Mesothelial cell of epicardium (in vitro differentiated cells): ENCODE results near the gene CXCL16. TPM values are rescaled to one million over a fixed set of nuclear protein-coding genes. Genes with fewer than 3 reads are reported as not detected.

Source experiments
- total RNA-seq: library from RNA; stranded (reverse); gene quantifications from 3 replicates; pipeline ENCODE4 v1.2.1, GENCODE V29; 2021

Gene CXCL16
- total RNA-seq, 1 donor from 2014 or later = 8.1 TPM

Other genes starting within 250 kb of the CXCL16 start
- gene SPNS2, start 241.0 kb downstream of the CXCL16 start, total RNA-seq = 12.2 to 13.7 TPM (median 13.2 TPM) in 3 replicates
- 69.5 to 74.6 TPM (median 73.5 TPM) in 3 replicates for gene MYBBP1A, start 184.5 kb downstream of the CXCL16 start, total RNA-seq
- gene GGT6, start 179.4 kb downstream of the CXCL16 start, total RNA-seq = 0.09 to 0.27 TPM (median 0.22 TPM) in 3 replicates
- 64.8 to 68.2 TPM (median 65.7 TPM) in 3 replicates for gene SMTNL2, start 155.4 kb downstream of the CXCL16 start, total RNA-seq
- 0.18 to 0.45 TPM (median 0.36 TPM) in 3 replicates for gene ALOX15, start 98.2 kb downstream of the CXCL16 start, total RNA-seq
- gene PELP1, start 35.8 kb downstream of the CXCL16 start, total RNA-seq = 95.2 to 101 TPM (median 99.5 TPM) in 3 replicates
- 34.9 to 39.7 TPM (median 38.7 TPM) in 3 replicates for gene ARRB2, start 29.3 kb downstream of the CXCL16 start, total RNA-seq
- 11.8 to 15.8 TPM (median 15.5 TPM) in 3 replicates for gene MED11, start 8.5 kb downstream of the CXCL16 start, total RNA-seq
- gene ZMYND15, start 95 bp downstream of the CXCL16 start, total RNA-seq = 0.78 to 0.93 TPM (median 0.81 TPM) in 3 replicates
- not detected in 3 replicates for gene TM4SF5, start 32.0 kb upstream of the CXCL16 start, total RNA-seq
- 2.3 to 2.6 TPM (median 2.5 TPM) in 3 replicates for gene VMO1, start 46.4 kb upstream of the CXCL16 start, total RNA-seq
- gene GLTPD2, start 49.0 kb upstream of the CXCL16 start, total RNA-seq = 0.22 TPM in 1 of 3 replicates, not detected in the others
- gene PSMB6, start 56.2 kb upstream of the CXCL16 start, total RNA-seq = 98.2 to 102 TPM (median 102 TPM) in 3 replicates
- 77.3 to 83.6 TPM (median 82.5 TPM) in 3 replicates for gene PLD2, start 67.2 kb upstream of the CXCL16 start, total RNA-seq
- 113 to 117 TPM (median 114 TPM) in 3 replicates for gene MINK1, start 93.4 kb upstream of the CXCL16 start, total RNA-seq
- gene C17orf107, start 159.6 kb upstream of the CXCL16 start, total RNA-seq = 8.6 to 9.3 TPM (median 9.2 TPM) in 3 replicates
- 1.5 to 1.9 TPM (median 1.7 TPM) in 3 replicates for gene CHRNE, start 163.2 kb upstream of the CXCL16 start, total RNA-seq
- not detected in 3 replicates for gene GP1BA, start 192.3 kb upstream of the CXCL16 start, total RNA-seq
- 52.5 to 54.2 TPM (median 53.9 TPM) in 3 replicates for gene SLC25A11, start 200.1 kb upstream of the CXCL16 start, total RNA-seq
- 72.3 to 74.6 TPM (median 73.1 TPM) in 3 replicates for gene RNF167, start 200.3 kb upstream of the CXCL16 start, total RNA-seq
- 357 to 377 TPM (median 370 TPM) in 3 replicates for gene PFN1, start 208.6 kb upstream of the CXCL16 start, total RNA-seq
- gene ENO3, start 211.2 kb upstream of the CXCL16 start, total RNA-seq = 21.2 to 25.3 TPM (median 22.4 TPM) in 3 replicates
- 72.8 to 86.9 TPM (median 72.9 TPM) in 3 replicates for gene SPAG7, start 227.9 kb upstream of the CXCL16 start, total RNA-seq
- 27.0 to 31.6 TPM (median 31.2 TPM) in 3 replicates for gene CAMTA2, start 247.7 kb upstream of the CXCL16 start, total RNA-seq